Raji (cell line): ENCODE results near the gene GADD45B.

ENCODE experiments used
- POLR2A ChIP-seq: IDR thresholded peaks from 2 replicates; pipeline ENCODE4 v1.6.1; 2011; ENCODE audit warnings: low read depth, low read length, control low read depth; ENCODE audit not compliant: insufficient read depth

GADD45B gene

DNA sequence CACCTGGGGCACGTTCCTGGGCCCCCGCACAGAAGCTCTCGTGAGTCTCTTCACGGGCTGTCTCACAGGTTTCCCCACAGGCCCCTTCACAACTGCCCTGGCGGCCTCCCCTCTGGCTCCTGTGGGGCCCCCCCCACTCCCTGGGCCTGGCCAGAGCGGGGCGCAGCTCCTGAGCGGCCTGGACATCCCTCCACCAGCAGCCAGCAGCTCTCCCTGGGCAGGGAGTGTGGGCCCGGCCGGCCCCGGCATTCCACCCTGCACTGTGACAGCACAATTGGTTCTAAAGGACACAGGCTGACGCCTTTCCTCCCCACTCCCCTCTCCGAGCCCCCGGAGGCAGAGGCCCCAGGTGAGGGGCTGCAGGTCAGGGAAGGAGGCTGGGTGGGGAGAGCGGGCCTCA is 39.0 kb upstream of the GADD45B start:
- TF ChIP-seq POLR2A, result no peak

DNA sequence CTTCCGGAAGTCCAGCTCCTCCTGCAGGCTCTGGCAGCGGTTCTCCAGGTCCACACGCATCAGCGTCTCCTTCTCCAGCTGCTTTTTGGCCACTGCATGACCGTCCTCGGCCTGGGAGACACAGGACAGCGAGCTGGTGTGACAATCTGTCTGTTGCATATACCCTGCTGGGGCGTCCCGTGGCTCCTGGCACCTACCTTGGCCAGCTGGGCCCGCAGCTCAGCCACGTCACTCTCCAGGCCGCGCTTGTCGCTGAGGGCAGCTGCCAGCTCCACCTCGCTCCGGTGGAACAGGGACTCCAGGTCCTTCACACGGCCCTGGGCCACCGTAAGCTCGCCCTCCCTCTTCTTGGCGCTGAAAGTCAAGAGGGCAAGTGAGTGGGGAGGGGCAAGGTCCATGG is 37.7 kb upstream of the GADD45B start:
- no peak for TF ChIP-seq POLR2A

DNA sequence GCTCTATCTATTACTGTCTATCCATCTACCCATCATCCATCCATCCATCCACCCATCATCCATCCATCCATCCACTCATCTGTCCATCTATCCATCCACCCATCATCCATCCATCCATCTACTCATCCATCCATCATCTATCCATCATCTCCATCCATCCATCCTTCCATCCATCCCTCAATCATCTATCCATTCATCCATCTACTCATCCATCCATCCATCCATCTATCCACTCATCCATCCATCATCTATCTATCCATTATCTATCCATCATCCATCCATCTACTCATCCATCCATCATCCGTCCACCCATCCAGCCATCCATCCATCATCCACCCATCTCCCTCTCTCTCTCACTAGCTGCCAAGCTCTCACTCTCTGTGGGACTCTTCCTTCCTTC is 35.4 kb upstream of the GADD45B start:
- TF ChIP-seq POLR2A, result no peak

- no peak for TF ChIP-seq POLR2A
These were observed 34.7 kb upstream of the GADD45B start for GRCh38 chr19:2441096-2441752.

DNA sequence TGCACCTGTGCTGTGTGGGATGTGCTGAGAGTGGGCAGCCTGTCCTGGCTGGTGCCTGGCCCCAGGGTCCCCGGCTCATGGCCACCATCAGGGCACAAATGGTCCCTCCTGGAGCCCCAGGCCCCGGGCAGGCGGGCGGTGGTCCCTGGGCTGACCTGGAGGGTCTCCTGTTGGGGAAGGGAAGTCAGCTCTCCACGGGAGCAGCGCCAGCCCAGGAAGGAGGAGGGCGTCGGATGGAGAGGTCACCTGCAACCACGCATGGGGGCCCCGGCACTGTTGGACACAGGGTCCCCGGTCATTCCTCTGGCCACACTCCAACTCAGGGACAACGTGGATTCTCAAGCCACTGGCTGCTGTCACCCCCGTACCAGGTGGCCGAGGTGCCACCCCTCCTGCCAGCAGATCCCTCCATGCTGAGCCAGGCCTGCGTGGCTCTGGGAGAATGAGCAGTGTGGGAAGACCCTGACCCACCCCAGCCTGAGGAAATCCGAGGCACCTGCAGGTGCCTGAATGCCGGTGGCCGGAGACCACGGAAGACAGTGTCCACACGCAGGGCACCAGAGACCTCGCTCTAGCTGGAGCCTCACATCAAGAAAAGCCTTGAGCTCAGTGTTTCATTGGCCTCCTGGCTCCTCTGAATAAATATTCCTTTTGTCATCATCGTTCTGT is 32.7 kb upstream of the GADD45B start:
- no peak for TF ChIP-seq POLR2A

DNA sequence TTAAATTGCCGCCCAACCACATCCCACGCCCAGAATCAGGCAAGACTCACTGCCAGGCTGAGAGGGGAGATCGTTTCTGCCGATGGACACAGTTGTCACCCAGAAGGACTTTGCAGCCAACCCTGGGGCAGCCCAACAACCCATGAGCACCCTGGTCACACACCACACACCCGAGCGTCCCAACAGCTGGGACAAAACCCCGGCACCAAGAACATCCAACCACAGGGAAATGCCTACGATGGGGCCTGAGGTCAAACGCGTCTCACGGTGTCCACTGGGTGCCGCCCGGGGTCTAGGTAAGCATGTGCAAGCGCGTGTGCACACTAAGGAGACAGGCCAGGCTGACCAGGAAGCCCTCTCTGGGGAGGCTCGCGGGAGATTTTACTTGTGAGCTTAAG is 32.1 kb upstream of the GADD45B start:
- TF ChIP-seq POLR2A, result no peak

DNA sequence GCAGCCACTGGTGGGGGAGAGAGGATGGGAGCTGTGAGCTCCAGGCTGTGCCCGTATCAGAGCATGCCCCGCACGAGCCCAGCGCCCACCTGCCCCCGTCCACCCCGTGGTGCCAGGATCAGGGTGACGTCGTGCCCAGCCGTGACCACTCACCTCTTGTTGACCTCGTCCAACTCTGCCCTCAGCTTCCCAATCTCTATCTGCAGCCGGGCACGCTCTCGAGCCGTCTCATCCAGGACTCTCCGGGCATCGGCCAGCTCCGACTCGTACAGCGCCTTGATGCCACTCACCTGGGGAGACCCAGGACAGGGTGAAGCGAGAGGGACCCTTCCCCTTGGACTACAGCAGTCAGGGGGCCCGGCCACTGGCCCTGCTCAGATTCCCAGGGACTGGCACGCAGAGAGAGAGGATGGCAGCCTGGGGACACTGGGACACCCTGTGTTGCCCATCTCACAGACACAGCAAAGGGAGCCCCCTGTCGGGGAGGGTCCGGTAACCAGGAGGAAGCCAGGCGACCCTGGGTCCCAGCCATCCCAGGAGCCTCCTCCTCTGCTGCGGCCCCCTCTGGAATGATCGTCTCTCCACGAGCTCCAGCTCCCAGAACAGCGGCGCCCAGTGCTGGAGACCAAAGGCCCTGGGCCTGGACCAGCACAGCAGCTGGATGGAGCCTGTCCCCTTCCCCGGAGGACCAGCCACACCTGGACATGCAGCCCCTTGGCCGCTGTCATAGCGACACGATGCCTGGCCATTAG is 31.5 kb upstream of the GADD45B start:
- TF ChIP-seq POLR2A, result no peak

DNA sequence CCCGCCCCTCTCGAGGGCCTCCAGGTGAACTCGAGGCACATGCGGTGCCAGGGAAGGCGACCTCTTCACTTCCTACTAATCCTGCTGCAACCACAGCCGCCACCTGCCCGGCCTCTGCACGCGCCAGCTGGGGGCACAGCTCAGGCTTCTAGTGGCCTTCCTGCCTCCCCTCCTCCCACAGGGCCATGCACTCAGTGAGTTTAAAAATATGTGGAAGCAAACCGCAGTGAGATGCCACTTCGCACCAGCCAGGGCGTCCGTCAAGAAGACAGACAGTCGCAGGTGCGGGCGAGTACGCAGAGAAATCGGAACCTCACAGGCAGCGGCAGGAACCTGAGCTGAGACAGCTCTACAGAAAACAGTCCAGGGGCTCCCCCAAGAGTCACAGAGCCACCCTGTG is 29.5 kb upstream of the GADD45B start:
- no peak for TF ChIP-seq POLR2A

GRCh38 chr19:2449019-2449418 is 26.9 kb upstream of the GADD45B start:
- no peak for TF ChIP-seq POLR2A

GRCh38 chr19:2451138-2451537 is 24.8 kb upstream of the GADD45B start:
- TF ChIP-seq POLR2A, result no peak

DNA sequence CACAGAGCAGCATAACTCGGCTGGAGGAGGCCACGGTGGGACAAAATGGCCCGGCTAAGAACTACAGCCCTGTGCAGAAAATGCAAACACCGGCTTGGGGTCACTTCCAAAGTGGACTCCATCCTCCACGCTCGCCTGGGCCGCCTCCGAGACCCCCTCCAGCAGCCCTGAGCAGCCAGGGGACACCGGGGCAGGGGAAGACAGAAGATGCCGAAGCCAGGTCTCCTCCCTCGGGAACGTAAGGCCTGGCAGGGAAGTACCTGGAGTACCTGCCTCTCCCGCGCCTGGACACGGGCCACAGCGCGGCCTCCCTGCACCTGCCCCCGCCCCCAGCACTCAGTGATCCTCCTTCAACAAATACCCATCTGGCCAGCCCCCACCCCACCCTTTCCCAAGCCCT is 24.2 kb upstream of the GADD45B start:
- TF ChIP-seq POLR2A, result no peak

DNA sequence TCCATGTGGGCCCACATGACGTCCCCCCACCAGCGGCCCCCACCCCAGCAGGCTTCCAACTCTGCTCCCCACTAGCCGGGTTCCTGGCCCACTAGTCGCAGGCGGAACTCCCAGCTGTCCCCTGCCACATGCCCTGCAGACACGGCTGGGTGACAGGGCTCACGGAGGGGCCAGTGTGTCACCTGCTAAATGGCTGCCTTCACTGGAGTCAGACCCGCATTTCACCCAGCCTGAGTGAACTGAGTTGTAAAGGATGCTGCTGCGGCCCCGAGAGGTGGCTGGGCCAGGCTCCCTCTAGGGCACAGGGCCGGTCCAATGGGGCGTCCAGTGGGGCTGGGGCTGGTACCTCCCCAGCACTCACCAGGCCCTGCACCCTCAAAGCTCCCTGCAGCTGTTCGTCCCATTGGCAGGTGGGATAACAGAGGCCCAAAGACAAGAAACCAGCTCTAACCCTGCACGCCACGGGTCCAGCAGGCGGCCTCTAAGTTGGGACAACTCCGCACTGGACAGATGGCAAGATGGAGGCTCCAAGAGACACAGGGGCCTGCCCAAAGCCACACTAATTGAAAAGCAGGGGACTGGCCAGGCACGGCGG is 22.4 kb upstream of the GADD45B start:
- TF ChIP-seq POLR2A, result no peak

GRCh38 chr19:2454199-2454961 is 21.5 kb upstream of the GADD45B start:
- TF ChIP-seq POLR2A, result no peak

DNA sequence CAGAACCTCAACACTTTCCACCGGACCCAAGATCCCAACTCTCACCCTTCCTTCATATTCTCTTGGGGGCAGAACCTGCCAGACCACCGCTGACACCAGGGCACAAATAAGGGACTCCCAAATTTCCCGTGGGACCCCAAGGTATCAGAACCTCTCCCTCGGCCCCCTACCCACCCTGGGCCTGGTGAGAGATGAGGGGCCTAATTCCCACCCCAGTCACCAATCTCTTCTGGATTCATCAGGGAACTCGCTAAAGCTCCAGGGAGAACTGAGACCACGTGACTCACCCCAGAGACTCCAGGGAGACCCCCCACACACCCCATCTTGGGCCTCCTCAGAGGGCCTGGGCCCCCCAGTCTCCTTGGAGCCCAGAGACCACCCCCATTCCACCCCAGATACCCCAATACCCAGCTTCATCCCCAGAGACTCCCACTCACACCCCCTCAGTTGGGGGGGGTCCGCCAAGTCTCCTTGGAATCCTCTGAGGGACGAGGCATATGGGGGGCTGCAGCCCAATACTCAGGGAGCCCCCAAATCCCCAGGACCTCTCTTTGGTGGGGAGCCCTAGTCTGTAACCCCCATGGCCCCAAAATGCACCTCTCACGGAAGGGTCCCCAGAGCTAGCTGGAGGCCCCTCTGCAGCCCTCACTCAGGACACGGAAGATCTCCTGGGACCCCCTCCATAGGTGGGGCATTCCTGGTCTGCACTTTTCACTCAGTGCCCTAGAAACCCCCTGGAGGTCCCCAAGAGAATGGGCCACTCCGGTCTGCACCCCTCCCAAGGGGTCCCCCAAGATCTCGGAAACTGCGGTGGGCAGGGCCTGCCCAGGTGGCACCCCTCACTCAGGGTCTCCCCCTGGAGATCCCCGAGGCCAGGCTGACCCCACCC is 20.7 kb upstream of the GADD45B start:
- TF ChIP-seq POLR2A, result no peak
